NCI-H128 (cell line): ENCODE data around the gene TMBIM1.

Experiments used
- DNase-seq: peaks from one replicate; lab custom pipeline; 2025; ENCODE audit not compliant: unreplicated experiment; lab: John Stamatoyannopoulos, UW

The TMBIM1 gene

GRCh38 chr2:218292048-218293014 lies at the start of gene TMBIM1:
Gene TMBIM1, minus strand, starts transcription at chr2:218292503. Its CDS starts 10,362 bp downstream, at chr2:218282141.
- no peak for DNase-seq

- no peak for DNase-seq
Observed at GRCh38 chr2:218341381-218341780, 49.1 kb upstream of the TMBIM1 start.

- no peak for DNase-seq
Observed at GRCh38 chr2:218340656-218341055, 48.4 kb upstream of the TMBIM1 start.

GRCh38 chr2:218334531-218334930 lies 42.2 kb upstream of the TMBIM1 start:
- DNase-seq, result no peak

- no peak for DNase-seq
Observed at GRCh38 chr2:218332920-218333645, 40.8 kb upstream of the TMBIM1 start.

- DNase-seq, result no peak
Observed at GRCh38 chr2:218332288-218332687, 40.0 kb upstream of the TMBIM1 start.

GRCh38 chr2:218331745-218332144 lies 39.4 kb upstream of the TMBIM1 start:
- DNase-seq, result no peak

- DNase-seq, result no peak
Observed at GRCh38 chr2:218329826-218330593, 37.7 kb upstream of the TMBIM1 start.

- no peak for DNase-seq
Observed at GRCh38 chr2:218329027-218329825, 36.9 kb upstream of the TMBIM1 start.

- DNase-seq, result no peak
Observed at GRCh38 chr2:218328294-218328693, 36.0 kb upstream of the TMBIM1 start.

- DNase-seq, result no peak
Observed at GRCh38 chr2:218327451-218328210, 35.3 kb upstream of the TMBIM1 start.

- DNase-seq, result no peak
Observed at GRCh38 chr2:218326315-218326714, 34.0 kb upstream of the TMBIM1 start.

GRCh38 chr2:218325566-218326160 lies 33.4 kb upstream of the TMBIM1 start:
- no peak for DNase-seq

- no peak for DNase-seq
Observed at GRCh38 chr2:218323526-218324472, 31.5 kb upstream of the TMBIM1 start.

GRCh38 chr2:218322768-218323525 lies 30.6 kb upstream of the TMBIM1 start:
- peak; percentile 25 for DNase-seq

GRCh38 chr2:218320704-218321336 lies 28.5 kb upstream of the TMBIM1 start:
- no peak for DNase-seq

GRCh38 chr2:218319813-218320365 lies 27.6 kb upstream of the TMBIM1 start:
- DNase-seq, result no peak
